Osteoblast (primary cell): Measurements from ENCODE around the gene GSK3A. TPM values are rescaled to one million over a fixed set of nuclear protein-coding genes. Genes with fewer than 3 reads are reported as not detected.

ENCODE experiments used
- DNase-seq: peaks from one replicate; pipeline ENCODE4 v3.0.0; 2011; ENCODE audit warnings: low spot score, mixed read lengths; ENCODE audit not compliant: insufficient read length; ENCODE audit errors: missing footprints
- H2AFZ ChIP-seq: 2 replicates; pipeline ENCODE4 v1.6.0; 2011; ENCODE audit warnings: mild to moderate bottlenecking, low read length
- H3K27ac ChIP-seq: 2 replicates; pipeline ENCODE4 v1.5.1; 2011; ENCODE audit warnings: mild to moderate bottlenecking, low read depth, low read length, moderate library complexity
- H3K27me3 ChIP-seq: 2 replicates; pipeline ENCODE4 v1.6.0; 2012; ENCODE audit warnings: mild to moderate bottlenecking, control low read depth, inconsistent platforms, low read length, moderate library complexity; ENCODE audit not compliant: insufficient read depth
- H3K36me3 ChIP-seq: 2 replicates; pipeline ENCODE4 v1.5.1; 2011; ENCODE audit warnings: mild to moderate bottlenecking, low read length, control low read depth, moderate library complexity; ENCODE audit not compliant: insufficient read depth
- H3K4me1 ChIP-seq: 2 replicates; pipeline ENCODE4 v1.5.1; 2011; ENCODE audit warnings: mild to moderate bottlenecking, low read length, control low read depth, moderate library complexity; ENCODE audit not compliant: insufficient read depth
- H3K4me2 ChIP-seq: 2 replicates; pipeline ENCODE4 v1.6.0; 2011; ENCODE audit warnings: mild to moderate bottlenecking, low read length; ENCODE audit not compliant: insufficient read depth
- H3K4me3 ChIP-seq: fragments of 200-600 bp; sonication (generic); 3 replicates; pipeline ENCODE4 v1.5.1; 2012; ENCODE audit warnings: mild to moderate bottlenecking, low read length, inconsistent platforms; ENCODE audit not compliant: insufficient read depth
- H3K79me2 ChIP-seq: 2 replicates; pipeline ENCODE4 v1.6.0; 2012; ENCODE audit warnings: mild to moderate bottlenecking, low read length, control low read depth, inconsistent platforms; ENCODE audit not compliant: insufficient read depth
- H3K9me3 ChIP-seq: 2 replicates; pipeline ENCODE4 v1.5.1; 2011; ENCODE audit warnings: low read depth, low read length, control low read depth
- H4K20me1 ChIP-seq: 2 replicates; pipeline ENCODE4 v1.6.0; 2012; ENCODE audit warnings: mild to moderate bottlenecking, low read length, control low read depth; ENCODE audit not compliant: insufficient read depth
- CTCF ChIP-seq: IDR thresholded peaks from 2 replicates; pipeline ENCODE4 v1.5.1; 2011; ENCODE audit warnings: mild to moderate bottlenecking, low read depth, low read length, moderate library complexity; ENCODE audit errors: extremely low read depth
- total RNA-seq: library from RNA; depleted of rRNA; stranded (reverse); fragments of >200 nt; gene quantifications from 2 replicates; pipeline ENCODE4 v1.2.3, GENCODE V29; 2012

GSK3A gene
- total RNA-seq, 1 donor: 18.1 TPM

DNA sequence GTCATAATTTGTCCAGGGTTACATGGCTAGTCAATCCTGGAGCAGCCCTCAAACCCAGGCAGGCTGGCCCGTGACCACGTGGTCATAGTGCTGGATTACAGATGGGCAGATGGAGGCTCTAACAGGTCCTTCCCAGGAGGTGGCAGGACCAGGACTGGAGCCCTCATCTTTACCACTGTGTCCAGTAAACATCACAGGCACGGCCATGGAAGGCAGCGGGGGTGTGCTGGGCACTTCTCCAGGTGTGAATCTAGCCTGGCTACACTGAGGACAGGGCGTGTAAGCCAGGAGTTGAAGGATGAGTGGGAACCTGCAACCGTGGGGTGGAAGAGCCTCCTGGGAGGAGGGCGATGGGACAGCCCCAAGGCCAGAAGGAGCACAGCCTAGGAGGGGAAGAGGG lies 32.7 kb upstream of the GSK3A start:
- H3K9me3 ChIP-seq: no peaks in the 10 kb centered on the region
- no peak overlapping the region for H2AFZ ChIP-seq
- H3K4me2 ChIP-seq: no peak overlapping the region
- H3K79me2 ChIP-seq: peaks cover 93% of the 10 kb centered on the region
- H4K20me1 ChIP-seq: peaks cover 55% of the 10 kb centered on the region
- DNase-seq: no peak
- H3K4me3 ChIP-seq: peak overlapping the region; percentile 29
- TF ChIP-seq CTCF: no peak
- no peak overlapping the region for H3K27ac ChIP-seq
- peaks cover 33% of the 10 kb centered on the region for H3K36me3 ChIP-seq
- H3K27me3 ChIP-seq: no peaks in the 10 kb centered on the region
- H3K4me1 ChIP-seq: peaks cover 52% of the 10 kb centered on the region

- Histone ChIP-seq H3K79me2 (peaks cover 94% of the 10 kb centered on the region), H3K4me2 (no peak overlapping the region), H2AFZ (no peak overlapping the region), H3K36me3 (peaks cover 33% of the 10 kb centered on the region), H4K20me1 (peaks cover 50% of the 10 kb centered on the region), H3K9me3 (no peaks in the 10 kb centered on the region), H3K27ac (no peak overlapping the region), H3K4me1 (peaks cover 49% of the 10 kb centered on the region), H3K4me3 (no peak overlapping the region), H3K27me3 (no peaks in the 10 kb centered on the region)
- no peak for TF ChIP-seq CTCF
- no peak for DNase-seq
These were observed 31.8 kb upstream of the GSK3A start for GRCh38 chr19:42274065-42274682.

DNA sequence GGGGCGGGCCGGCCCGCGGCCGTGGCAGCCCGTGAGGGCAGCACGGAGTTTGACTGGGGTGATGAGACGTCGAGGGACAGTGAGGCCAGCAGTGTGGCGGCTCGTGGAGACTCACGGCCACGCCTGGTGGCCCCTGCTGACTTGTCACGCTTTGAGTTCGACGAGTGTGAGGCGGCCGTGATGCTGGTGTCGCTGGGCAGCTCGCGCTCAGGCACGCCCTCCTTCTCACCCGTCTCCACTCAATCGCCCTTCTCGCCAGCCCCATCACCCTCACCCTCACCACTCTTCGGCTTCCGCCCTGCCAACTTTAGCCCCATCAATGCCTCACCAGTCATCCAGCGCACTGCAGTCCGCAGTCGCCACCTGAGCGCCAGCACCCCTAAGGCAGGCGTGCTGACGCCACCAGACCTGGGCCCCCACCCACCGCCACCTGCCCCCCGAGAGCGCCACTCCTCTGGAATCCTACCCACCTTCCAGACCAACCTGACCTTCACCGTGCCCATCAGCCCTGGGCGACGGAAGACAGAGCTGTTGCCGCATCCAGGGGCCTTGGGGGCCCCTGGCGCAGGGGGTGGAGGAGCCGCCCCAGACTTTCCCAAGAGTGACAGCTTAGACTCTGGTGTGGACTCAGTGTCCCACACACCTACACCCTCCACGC lies 31.1 kb upstream of the GSK3A start:
- H3K4me3 ChIP-seq: no peak overlapping the region
- no peaks in the 10 kb centered on the region for H3K27me3 ChIP-seq
- H4K20me1 ChIP-seq: peaks cover 48% of the 10 kb centered on the region
- no peaks in the 10 kb centered on the region for H3K9me3 ChIP-seq
- DNase-seq: no peak
- TF ChIP-seq CTCF: no peak
- H3K27ac ChIP-seq: no peak overlapping the region
- H3K79me2 ChIP-seq: peaks cover 88% of the 10 kb centered on the region
- H2AFZ ChIP-seq: no peak overlapping the region
- peaks cover 43% of the 10 kb centered on the region for H3K4me1 ChIP-seq
- H3K4me2 ChIP-seq: no peak overlapping the region
- peaks cover 33% of the 10 kb centered on the region for H3K36me3 ChIP-seq

DNA sequence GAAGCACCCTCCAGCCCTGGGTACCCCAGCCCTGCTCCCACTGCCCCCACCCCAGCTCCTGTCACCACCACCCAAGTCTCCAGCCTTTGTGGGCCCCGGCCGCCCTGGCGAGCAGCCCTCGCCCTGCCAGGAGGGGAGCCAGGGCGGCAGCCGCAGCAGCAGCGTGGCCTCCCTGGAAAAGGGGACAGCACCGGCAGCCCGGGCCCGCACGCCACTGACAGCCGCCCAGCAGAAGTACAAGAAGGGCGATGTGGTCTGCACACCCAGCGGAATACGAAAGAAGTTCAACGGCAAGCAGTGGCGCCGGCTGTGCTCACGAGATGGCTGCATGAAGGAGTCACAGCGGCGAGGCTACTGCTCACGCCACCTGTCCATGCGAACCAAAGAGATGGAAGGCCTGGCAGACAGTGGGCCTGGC lies 30.6 kb upstream of the GSK3A start:
- H3K79me2 ChIP-seq: peaks cover 82% of the 10 kb centered on the region
- H4K20me1 ChIP-seq: peaks cover 43% of the 10 kb centered on the region
- no peak overlapping the region for H2AFZ ChIP-seq
- no peak overlapping the region for H3K4me2 ChIP-seq
- H3K9me3 ChIP-seq: no peaks in the 10 kb centered on the region
- H3K27me3 ChIP-seq: no peaks in the 10 kb centered on the region
- H3K4me1 ChIP-seq: peaks cover 38% of the 10 kb centered on the region
- no peak for DNase-seq
- no peak for TF ChIP-seq CTCF
- no peak overlapping the region for H3K4me3 ChIP-seq
- no peak overlapping the region for H3K27ac ChIP-seq
- peaks cover 33% of the 10 kb centered on the region for H3K36me3 ChIP-seq
